GM23248 (cell line): ENCODE results near the gene DLG2. TPM values are rescaled to one million over a fixed set of nuclear protein-coding genes. Genes with fewer than 3 reads are reported as not detected.

Experiments used
- DNase-seq: peaks from one replicate; pipeline ENCODE4 v3.0.0-alpha.2; 2015
- H2AFZ ChIP-seq: fragments of 200-600 bp; sonication (generic); 2 replicates; pipeline ENCODE4 v1.6.1; 2016; ENCODE audit warnings: antibody characterized with exemption
- H3F3A ChIP-seq: fragments of 200-600 bp; sonication (generic); 2 replicates; pipeline ENCODE4 v1.6.1; 2016; ENCODE audit warnings: mild to moderate bottlenecking, antibody characterized with exemption, mixed run types; ENCODE audit not compliant: insufficient read depth
- H3K27ac ChIP-seq: fragments of 200-600 bp; sonication (generic); 2 replicates; pipeline ENCODE4 v1.5.1; 2016; ENCODE audit warnings: mild to moderate bottlenecking
- H3K27me3 ChIP-seq: fragments of 200-600 bp; sonication (generic); replicated peaks from 2 replicates; pipeline ENCODE4 v1.6.1; 2016; ENCODE audit warnings: mild to moderate bottlenecking; ENCODE audit not compliant: insufficient read depth
- H3K36me3 ChIP-seq: fragments of 200-600 bp; sonication (generic); 2 replicates; pipeline ENCODE4 v1.6.1; 2016; ENCODE audit warnings: low read depth, mild to moderate bottlenecking
- H3K4me1 ChIP-seq: fragments of 200-600 bp; sonication (generic); 2 replicates; pipeline ENCODE4 v1.6.1; 2016; ENCODE audit warnings: mild to moderate bottlenecking; ENCODE audit not compliant: insufficient read depth
- H3K4me2 ChIP-seq: fragments of 200-600 bp; sonication (generic); one replicate; pipeline ENCODE4 v1.6.1; 2016; ENCODE audit warnings: mild to moderate bottlenecking; ENCODE audit not compliant: unreplicated experiment
- H3K4me3 ChIP-seq: fragments of 200-600 bp; sonication (generic); 2 replicates; pipeline ENCODE4 v1.5.1; 2016; ENCODE audit warnings: mild to moderate bottlenecking
- H3K79me2 ChIP-seq: fragments of 200-600 bp; sonication (generic); 2 replicates; pipeline ENCODE4 v1.6.1; 2016; ENCODE audit warnings: mild to moderate bottlenecking; ENCODE audit not compliant: insufficient read depth
- H3K9ac ChIP-seq: fragments of 200-600 bp; sonication (generic); 2 replicates; pipeline ENCODE4 v1.6.1; 2016; ENCODE audit warnings: mild to moderate bottlenecking
- H3K9me2 ChIP-seq: fragments of 200-600 bp; sonication (generic); 2 replicates; pipeline ENCODE4 v1.6.1; 2016; ENCODE audit warnings: mixed run types, mild to moderate bottlenecking, moderate library complexity; ENCODE audit not compliant: insufficient read depth
- H3K9me3 ChIP-seq: fragments of 200-600 bp; sonication (generic); one replicate; pipeline ENCODE4 v1.6.1; 2017; ENCODE audit warnings: low read depth
- H4K20me1 ChIP-seq: fragments of 200-600 bp; sonication (generic); 2 replicates; pipeline ENCODE4 v1.6.0; 2016; ENCODE audit not compliant: insufficient read depth
- EZH2 ChIP-seq: fragments of 200-600 bp; sonication (generic); IDR thresholded peaks from 2 replicates; pipeline ENCODE4 v1.6.1; 2018; ENCODE audit warnings: antibody characterized with exemption, mild to moderate bottlenecking; ENCODE audit not compliant: insufficient read depth, poor library complexity, severe bottlenecking
- EZH2phosphoT487 ChIP-seq: fragments of 200-600 bp; sonication (generic); IDR thresholded peaks from 2 replicates; pipeline ENCODE4 v1.6.1; 2018; ENCODE audit warnings: antibody characterized with exemption, moderate library complexity, mild to moderate bottlenecking, low read depth; ENCODE audit not compliant: insufficient read depth
- WGBS, 2 experiments: methylation state at CpG; one replicate each; pipeline ENCODE4 v1.1.6; 2015 to 2017; ENCODE audit warnings: low lambda C conversion rate in 2 of 2, low coverage in 1 of 2; ENCODE audit errors: missing lambda C conversion rate in 2 of 2; 5-methylcytosine and 5-hydroxymethylcytosine counted together
- in situ Hi-C: fragments of 300-500 bp; cut with MboI; formaldehyde crosslinking; loops from 2 replicates; pipeline ENCODE4 v1.15.0; 2020
- polyA plus RNA-seq: library from polyadenylated mRNA; unstranded; fragments of >200 nt; fragmentation: Nextera tagmentation; extraction: Ambion mirVana; gene quantifications from 2 replicates; pipeline ENCODE4 v1.2.1, GENCODE V29; 2016
- total RNA-seq: library from RNA; depleted of rRNA; stranded (reverse); fragments of >200 nt; shearing (Covaris generic); gene quantifications from 2 replicates; pipeline ENCODE4 v1.2.3, GENCODE V29; 2014

Gene DLG2
- total and polyA plus RNA-seq, 2 experiments from 2014 or later: 1.1 to 1.7 TPM

DNA sequence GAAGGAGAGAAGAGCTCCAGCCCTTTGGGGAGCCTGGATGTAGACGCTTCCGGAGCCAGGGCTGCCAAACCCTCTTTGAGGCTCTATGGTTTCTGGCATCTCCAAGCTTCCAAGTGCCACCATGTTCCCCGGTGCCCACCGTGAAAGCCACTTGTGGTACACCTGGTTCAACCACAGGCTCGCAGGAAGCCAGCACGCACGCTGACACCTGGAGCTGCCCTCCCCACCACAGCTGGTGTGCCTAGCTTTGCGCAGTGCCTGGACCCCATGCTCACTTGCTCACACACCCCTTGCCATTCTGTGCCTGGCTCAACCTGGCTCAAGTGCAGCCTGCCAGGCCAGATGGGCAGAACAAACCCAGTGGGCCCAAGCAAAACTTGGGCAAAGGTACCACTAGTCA, 831.4 kb downstream of the DLG2 start:
- 0 out of 2 replicates have a peak, but pooled peaks cover 3% of the 10 kb centered on the region for H3K27me3 ChIP-seq
- H4K20me1 ChIP-seq: no peaks in the 10 kb centered on the region
- no peaks in the 10 kb centered on the region for H3K4me1 ChIP-seq
- H3K79me2 ChIP-seq: no peaks in the 10 kb centered on the region
- no peaks in the 10 kb centered on the region for H3K36me3 ChIP-seq
- H3F3A ChIP-seq: no peaks in the 10 kb centered on the region
- in situ Hi-C loops: loop anchor here (10.0 to 25.0 kb wide), 2 partner anchors 199 to 792 kb away; no protein-coding TSS in a partner anchor
- H3K4me3 ChIP-seq: no peak overlapping the region
- no peak overlapping the region for H3K4me2 ChIP-seq
- 85 to 89% methylated on average over 8 of the region's 8 CpGs for WGBS, 2 experiments
- H3K9me3 ChIP-seq: no peaks in the 10 kb centered on the region
- no peak for DNase-seq
- no peak overlapping the region for H2AFZ ChIP-seq
- H3K9me2 ChIP-seq: no peaks in the 10 kb centered on the region
- TF ChIP-seq EZH2phosphoT487 (no peak), EZH2 (no peak)
- H3K27ac ChIP-seq: no peak overlapping the region
- H3K9ac ChIP-seq: no peak overlapping the region

DNA sequence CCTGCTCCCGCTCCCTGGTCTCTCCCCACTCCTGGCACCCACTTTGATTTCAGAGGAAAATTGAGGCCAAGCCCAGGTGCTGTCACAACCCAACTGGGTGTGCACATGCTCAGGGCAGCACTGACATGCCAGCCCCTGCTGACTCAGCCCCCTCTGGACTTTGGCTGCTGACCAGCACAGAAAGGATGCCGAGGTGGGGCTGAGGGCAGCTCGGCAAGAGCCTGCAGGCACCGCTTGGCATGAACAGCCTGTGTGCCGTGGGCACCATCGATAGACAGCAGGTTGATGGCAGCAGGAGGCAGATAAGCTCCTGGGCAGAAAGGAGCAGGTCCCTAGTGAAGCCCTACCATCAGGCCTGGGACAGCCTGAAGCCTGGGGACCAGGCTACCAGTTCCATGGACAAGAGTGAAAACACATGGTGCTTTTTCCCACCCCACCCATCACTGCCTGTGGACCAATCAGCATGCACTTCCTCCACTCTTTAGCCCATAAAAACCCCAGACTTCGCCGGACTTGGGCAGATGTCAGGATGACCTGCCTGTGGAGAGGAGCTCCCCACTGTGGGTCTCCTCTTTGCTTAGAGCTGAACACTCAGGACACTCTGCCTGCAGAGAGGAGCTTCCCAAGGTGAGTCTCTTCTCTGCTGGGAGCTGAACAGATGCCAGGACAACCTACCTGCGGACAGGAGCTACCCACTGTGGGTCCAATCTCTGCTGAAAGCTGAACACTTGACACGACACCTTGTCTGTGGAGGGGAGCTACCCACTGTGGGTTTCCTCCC, 832.3 kb downstream of the DLG2 start:
- no peak for DNase-seq
- no peak overlapping the region for H2AFZ ChIP-seq

DNA sequence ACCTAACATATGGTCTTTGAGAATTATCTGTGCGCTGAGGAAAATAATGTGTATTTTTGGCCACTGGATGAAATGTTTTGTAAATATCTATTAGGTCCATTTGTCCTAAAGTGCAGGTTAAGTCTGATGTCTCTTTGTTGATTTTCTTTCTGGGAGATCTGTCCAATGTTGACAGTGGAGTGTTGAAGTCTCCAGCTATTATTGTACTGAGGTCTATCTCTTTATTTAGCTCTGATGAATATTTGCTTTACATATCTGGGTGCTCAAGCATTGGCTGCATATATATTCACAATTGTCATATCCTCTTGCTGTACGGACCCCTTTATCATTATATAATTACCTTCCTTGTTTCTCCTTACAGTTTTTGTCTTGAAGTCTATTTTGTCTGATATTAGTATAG, 833.8 kb downstream of the DLG2 start:
- Histone ChIP-seq H3K27ac (no peak overlapping the region), H3K79me2 (no peaks in the 10 kb centered on the region), H3K27me3 (0 out of 2 replicates have a peak, but pooled peaks cover 3% of the 10 kb centered on the region), H3K4me2 (no peak overlapping the region), H3K4me1 (no peaks in the 10 kb centered on the region), H3F3A (no peaks in the 10 kb centered on the region), H4K20me1 (no peaks in the 10 kb centered on the region), H3K9me2 (no peaks in the 10 kb centered on the region), H2AFZ (no peak overlapping the region), H3K4me3 (no peak overlapping the region), H3K36me3 (no peaks in the 10 kb centered on the region), H3K9me3 (no peaks in the 10 kb centered on the region), H3K9ac (no peak overlapping the region)
- in situ Hi-C loops: loop anchor here (10.0 to 25.0 kb wide), 2 partner anchors 201 to 794 kb away; no protein-coding TSS in a partner anchor
- 78 to 79% methylated on average over 2 of the region's 2 CpGs for WGBS, 2 experiments
- no peak for TF ChIP-seq EZH2phosphoT487
- TF ChIP-seq EZH2: no peak
- DNase-seq: no peak

More for the DNA sequence above, 832.3 kb downstream of the DLG2 start:
- Histone ChIP-seq H3K9me2 (no peaks in the 10 kb centered on the region), H4K20me1 (no peaks in the 10 kb centered on the region), H3K27me3 (0 out of 2 replicates have a peak, but pooled peaks cover 3% of the 10 kb centered on the region), H3F3A (no peaks in the 10 kb centered on the region), H3K9me3 (no peaks in the 10 kb centered on the region), H3K4me3 (no peak overlapping the region), H3K9ac (no peak overlapping the region), H3K27ac (no peak overlapping the region), H3K79me2 (no peaks in the 10 kb centered on the region), H3K36me3 (no peaks in the 10 kb centered on the region), H3K4me1 (no peaks in the 10 kb centered on the region), H3K4me2 (no peak overlapping the region)
- in situ Hi-C loops: loop anchor here (10.0 to 25.0 kb wide), 2 partner anchors 200 to 792 kb away; no protein-coding TSS in a partner anchor
- no peak for TF ChIP-seq EZH2
- no peak for TF ChIP-seq EZH2phosphoT487
- 76 to 78% methylated on average over 10 of the region's 10 CpGs for WGBS, 2 experiments

DNA sequence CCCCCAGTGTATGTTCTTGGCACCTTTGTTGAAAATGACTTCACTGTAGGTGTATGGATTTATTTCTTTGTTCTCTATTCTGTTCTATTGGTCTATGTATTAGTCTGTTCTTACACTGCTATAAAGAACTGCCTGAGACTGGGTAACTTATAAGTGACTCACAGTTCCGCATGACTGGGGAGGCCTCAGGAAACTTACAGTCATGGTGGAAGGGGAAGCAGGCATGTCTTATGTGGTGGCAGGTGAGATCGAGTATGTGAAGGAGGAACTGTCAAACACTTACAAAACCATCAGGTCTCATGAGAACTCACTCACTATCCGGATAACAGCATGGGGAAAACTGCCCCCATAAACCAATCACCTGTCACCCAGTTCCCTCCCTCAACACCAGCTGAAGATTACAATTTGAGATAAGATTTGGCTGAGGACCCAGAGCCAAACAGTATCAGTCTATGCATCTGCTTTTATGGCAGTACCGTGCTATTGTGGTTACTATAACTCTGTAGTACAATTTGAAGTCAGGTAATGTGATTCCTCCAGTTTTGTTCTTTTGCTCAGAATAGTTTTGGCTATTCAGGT, 836.2 kb downstream of the DLG2 start:
- no peaks in the 10 kb centered on the region for H4K20me1 ChIP-seq
- no peak overlapping the region for H2AFZ ChIP-seq
- H3K79me2 ChIP-seq: no peaks in the 10 kb centered on the region
- H3K27ac ChIP-seq: no peak overlapping the region
- H3K9me3 ChIP-seq: no peaks in the 10 kb centered on the region
- no peak for DNase-seq
- no peaks in the 10 kb centered on the region for H3K9me2 ChIP-seq
- no peak overlapping the region for H3K9ac ChIP-seq
- WGBS, 2 experiments: 47 to 52% methylated on average over 4 of the region's 4 CpGs
- H3K4me3 ChIP-seq: no peak overlapping the region
- no peaks in the 10 kb centered on the region for H3K36me3 ChIP-seq
- H3F3A ChIP-seq: no peaks in the 10 kb centered on the region
- in situ Hi-C loops: loop anchor here (10.0 to 25.0 kb wide), 2 partner anchors 204 to 796 kb away; no protein-coding TSS in a partner anchor
- H3K4me1 ChIP-seq: no peaks in the 10 kb centered on the region
- TF ChIP-seq EZH2phosphoT487: no peak
- no peak for TF ChIP-seq EZH2
- H3K27me3 ChIP-seq: 0 out of 2 replicates have a peak, but pooled peaks cover 3% of the 10 kb centered on the region
- H3K4me2 ChIP-seq: no peak overlapping the region
